Gastroesophageal sphincter (tissue), 4 donors: ENCODE data around the gene TM9SF1. TPM values are rescaled to one million over a fixed set of nuclear protein-coding genes. Genes with fewer than 3 reads are reported as not detected.

Experiments used
- ATAC-seq: fragments of 150-250 bp; one replicate; pipeline ENCODE4 v1.9.1; 2016; ENCODE audit warnings: mild to moderate bottlenecking, moderate library complexity
- H3K27ac ChIP-seq, 4 donors: fragments of 200-600 bp; sonication (generic) in 3 of 4; 1 replicate in 3 of 4; 2 replicates in 1 of 4; pipeline ENCODE4 v1.5.1; 2016 to 2019
- H3K27me3 ChIP-seq: fragments of 200-600 bp; sonication (generic); one replicate; pipeline ENCODE4 v1.5.1; 2019
- H3K36me3 ChIP-seq, 2 donors: fragments of 200-600 bp; sonication (generic); one replicate each; pipeline ENCODE4 v1.5.1; 2019; ENCODE audit warnings: control low read depth in 1 of 2
- H3K4me1 ChIP-seq, 3 donors: fragments of 200-600 bp; sonication (generic); 1 replicate in 2 of 3; 2 replicates in 1 of 3; pipeline ENCODE4 v1.5.1; 2016 to 2019; ENCODE audit warnings: control low read depth in 2 of 3
- H3K4me3 ChIP-seq, 2 donors: fragments of 200-600 bp; sonication (generic); one replicate each; pipeline ENCODE4 v1.5.1; 2019; ENCODE audit warnings: mild to moderate bottlenecking in 1 of 2, moderate library complexity in 1 of 2
- H3K9me3 ChIP-seq, 3 donors: fragments of 200-600 bp; sonication (generic); one replicate each; pipeline ENCODE4 v1.5.1; 2017 to 2019; ENCODE audit warnings: control low read depth in 2 of 3
- EP300 ChIP-seq: sonication (generic); formaldehyde crosslinking; IDR thresholded peaks from one replicate; pipeline ENCODE4 v1.6.1; 2017; ENCODE audit warnings: antibody characterized with exemption, mild to moderate bottlenecking
- POLR2A ChIP-seq, 2 donors: fragments of 450-650 bp; IDR thresholded peaks; one replicate each; pipeline ENCODE4 v1.6.1; 2017; ENCODE audit warnings: antibody characterized with exemption in 2 of 2, mild to moderate bottlenecking in 2 of 2, moderate library complexity in 1 of 2
- POLR2AphosphoS5 ChIP-seq: sonication (generic); formaldehyde crosslinking; IDR thresholded peaks from one replicate; pipeline ENCODE4 v1.6.1; 2017; ENCODE audit warnings: antibody characterized with exemption
- WGBS, 2 donors: methylation state at CpG; one replicate each; pipeline ENCODE4 v1.1.5; 2018; ENCODE audit warnings: low coverage in 1 of 2; 5-methylcytosine and 5-hydroxymethylcytosine counted together
- total RNA-seq, 4 donors: library from RNA; depleted of rRNA; stranded (reverse); fragments of >200 nt; gene quantifications; one replicate each; pipeline ENCODE4 v1.1.0, GENCODE V29; 2016
- TF ChIP-seq, protein P1 (sequence below), 4 experiments: fragments of 200-600 bp in 2 of 4; fragments of 450-650 bp in 2 of 4; sonication (generic) in 1 of 4; IDR thresholded peaks; one replicate each; pipeline ENCODE4 v1.5.1; 2017 to 2019; ENCODE audit warnings: antibody characterized with exemption in 4 of 4, mild to moderate bottlenecking in 2 of 4, moderate library complexity in 2 of 4

Gene TM9SF1
- total RNA-seq, 4 donors from 2014 or later, result 34.7 to 53.3 (median 45.0) TPM

DNA sequence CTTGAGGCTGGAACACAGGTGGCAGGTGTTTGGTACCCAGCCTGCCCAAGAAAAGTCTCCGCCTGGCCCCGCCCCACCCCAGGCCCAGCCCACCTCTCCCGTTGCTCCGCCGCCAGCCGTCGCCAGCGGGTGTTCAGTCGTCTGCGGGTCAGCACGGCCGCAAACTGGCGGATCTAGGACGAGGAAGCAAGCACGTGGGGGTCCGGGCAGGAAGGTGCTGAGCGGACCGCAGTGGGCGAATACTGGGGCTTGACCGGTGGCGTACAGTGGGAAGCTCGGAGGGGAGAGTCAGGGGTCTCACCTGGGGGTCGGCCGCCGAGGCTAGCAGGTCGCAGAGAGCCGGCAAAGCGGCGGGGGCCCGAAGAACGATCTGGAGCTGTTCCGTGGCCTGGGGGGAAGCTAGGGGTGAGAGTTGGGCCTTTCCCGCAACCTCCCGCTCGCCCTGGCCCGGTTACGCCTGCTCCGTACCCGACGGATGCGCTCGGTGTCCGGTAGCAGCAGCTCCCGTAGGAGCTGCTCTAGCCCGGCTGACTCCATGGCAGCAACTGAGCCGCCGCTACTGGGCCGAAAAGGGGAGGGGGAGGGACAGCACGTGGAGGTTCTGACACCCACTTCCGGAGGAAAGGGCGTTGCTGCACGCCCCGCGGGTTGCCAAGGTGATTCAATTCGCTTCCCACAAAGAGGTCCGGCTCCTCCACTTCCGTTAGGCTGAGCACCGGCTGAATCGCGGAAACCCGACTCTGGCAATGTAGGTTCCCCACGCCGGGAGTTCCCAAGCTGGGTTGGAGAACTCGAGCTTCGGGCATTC, 6.8 kb downstream of the TM9SF1 start, which contains the start of gene IPO4:
IPO4 (minus strand) TSS at position 566 of the 808 bp plus-strand sequence; CDS start at position 537, 29 bp downstream.
- ATAC-seq, result peak; percentile 97
- Histone ChIP-seq H3K4me1 (peaks cover 0 to 28% (median 10%) of the 10 kb centered on the region in 3 donors), H3K27ac (peak within 1 kb of the TSS; percentile 2 to 83 (median 76)), H3K36me3 (peaks cover 0 to 70% of the 10 kb centered on the region in 2 donors), H3K9me3 (no peaks in the 10 kb centered on the region), H3K27me3 (no peaks in the 10 kb centered on the region), H3K4me3 (peak within 1 kb of the TSS; percentile 57 to 77)
- 2% methylated on average over 7 of the region's 65 CpGs; no CpG with 5 or more reads in 1 of the 2 donors for WGBS, 2 donors
- TF ChIP-seq, protein P1, sequence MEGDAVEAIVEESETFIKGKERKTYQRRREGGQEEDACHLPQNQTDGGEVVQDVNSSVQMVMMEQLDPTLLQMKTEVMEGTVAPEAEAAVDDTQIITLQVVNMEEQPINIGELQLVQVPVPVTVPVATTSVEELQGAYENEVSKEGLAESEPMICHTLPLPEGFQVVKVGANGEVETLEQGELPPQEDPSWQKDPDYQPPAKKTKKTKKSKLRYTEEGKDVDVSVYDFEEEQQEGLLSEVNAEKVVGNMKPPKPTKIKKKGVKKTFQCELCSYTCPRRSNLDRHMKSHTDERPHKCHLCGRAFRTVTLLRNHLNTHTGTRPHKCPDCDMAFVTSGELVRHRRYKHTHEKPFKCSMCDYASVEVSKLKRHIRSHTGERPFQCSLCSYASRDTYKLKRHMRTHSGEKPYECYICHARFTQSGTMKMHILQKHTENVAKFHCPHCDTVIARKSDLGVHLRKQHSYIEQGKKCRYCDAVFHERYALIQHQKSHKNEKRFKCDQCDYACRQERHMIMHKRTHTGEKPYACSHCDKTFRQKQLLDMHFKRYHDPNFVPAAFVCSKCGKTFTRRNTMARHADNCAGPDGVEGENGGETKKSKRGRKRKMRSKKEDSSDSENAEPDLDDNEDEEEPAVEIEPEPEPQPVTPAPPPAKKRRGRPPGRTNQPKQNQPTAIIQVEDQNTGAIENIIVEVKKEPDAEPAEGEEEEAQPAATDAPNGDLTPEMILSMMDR (IDR thresholded peaks at IDR 0.05), result no peak
- peak; percentile 82 for TF ChIP-seq POLR2AphosphoS5
- peak; percentile 45 to 58 for TF ChIP-seq POLR2A (IDR thresholded peaks at IDR 0.05)

DNA sequence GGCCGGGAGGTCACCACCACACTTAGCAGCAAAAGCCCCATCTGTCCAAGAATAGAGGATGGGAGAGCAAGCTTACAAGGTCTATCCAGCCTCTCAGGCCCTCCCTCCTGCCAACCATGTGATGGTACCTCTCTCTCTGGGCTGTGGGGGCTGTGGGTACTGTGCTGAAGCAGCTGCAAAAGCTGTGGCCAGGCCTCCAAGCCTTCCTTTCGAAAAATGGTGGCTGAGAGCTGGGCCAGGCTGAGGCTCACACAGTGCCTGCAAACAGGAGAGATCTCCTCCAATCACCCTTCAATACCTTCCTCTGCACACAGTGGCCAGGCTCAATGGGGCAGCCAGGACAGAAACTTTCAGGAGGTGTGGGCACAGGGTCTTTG, 7.7 kb downstream of the TM9SF1 start:
- peak overlapping the region in 3 of 4 donors; percentile 72 to 83 (median 81) for H3K27ac ChIP-seq
- H3K4me1 ChIP-seq, result peaks cover 0 to 28% (median 10%) of the 10 kb centered on the region in 3 donors
- no peaks in the 10 kb centered on the region for H3K9me3 ChIP-seq
- TF ChIP-seq EP300 (no peak), POLR2A (IDR thresholded peaks at IDR 0.05) (no peak), POLR2AphosphoS5 (no peak)
- TF ChIP-seq, protein P1 (IDR thresholded peaks at IDR 0.05), result no peak
- H3K36me3 ChIP-seq, result peaks cover 0 to 70% of the 10 kb centered on the region in 2 donors
- peak overlapping the region in 1 of 2 donors; percentile 77 for H3K4me3 ChIP-seq
- H3K27me3 ChIP-seq, result no peaks in the 10 kb centered on the region
- ATAC-seq, result no peak
- 100% methylated on average over 1 of the region's 2 CpGs; no CpG with 5 or more reads in 1 of the 2 donors for WGBS, 2 donors

DNA sequence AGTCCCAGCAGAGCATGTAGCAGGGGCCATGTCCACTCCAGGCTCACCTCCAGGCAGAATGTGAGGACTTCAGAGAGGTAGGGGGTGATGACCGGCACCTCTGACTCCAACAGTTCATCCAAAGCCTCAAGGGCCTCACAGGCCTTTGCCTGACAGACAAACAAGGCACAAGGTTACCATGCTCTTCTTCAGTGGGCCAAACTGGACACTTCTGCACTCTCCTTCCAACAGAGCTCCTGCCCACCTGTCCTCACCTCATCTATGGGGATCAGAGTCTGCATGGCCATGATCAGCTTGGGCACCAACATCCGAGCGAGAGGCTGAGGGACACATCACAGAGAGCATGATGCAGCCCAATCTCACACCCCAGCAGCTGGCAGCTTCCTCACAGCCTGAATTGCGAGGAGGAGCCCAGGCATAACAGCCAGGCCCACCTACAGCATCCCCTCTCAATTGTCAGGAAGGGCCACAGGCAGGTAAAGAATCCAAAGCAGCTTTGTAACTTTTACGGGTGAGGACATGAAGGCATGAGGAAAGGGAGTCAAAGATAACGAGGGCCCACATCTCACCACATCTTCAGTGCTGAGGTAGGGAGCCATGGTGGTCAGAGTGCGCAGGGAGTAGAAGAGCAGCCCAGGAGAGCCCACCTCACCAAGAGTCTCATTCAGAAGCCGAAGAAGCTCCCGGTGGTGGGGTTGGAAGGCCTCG, 8.3 kb downstream of the TM9SF1 start:
- Histone ChIP-seq H3K4me3 (no peak overlapping the region), H3K36me3 (peaks cover 0 to 70% of the 10 kb centered on the region in 2 donors), H3K27me3 (no peaks in the 10 kb centered on the region), H3K9me3 (no peaks in the 10 kb centered on the region), H3K4me1 (peaks cover 0 to 22% (median 10%) of the 10 kb centered on the region in 3 donors), H3K27ac (no peak overlapping the region)
- TF ChIP-seq, protein P1 (IDR thresholded peaks at IDR 0.05), result no peak
- TF ChIP-seq POLR2AphosphoS5 (no peak), POLR2A (IDR thresholded peaks at IDR 0.05) (no peak), EP300 (no peak)
- 80 to 97% methylated on average over 1 to 6 of the region's 10 CpGs for WGBS, 2 donors
- no peak for ATAC-seq

DNA sequence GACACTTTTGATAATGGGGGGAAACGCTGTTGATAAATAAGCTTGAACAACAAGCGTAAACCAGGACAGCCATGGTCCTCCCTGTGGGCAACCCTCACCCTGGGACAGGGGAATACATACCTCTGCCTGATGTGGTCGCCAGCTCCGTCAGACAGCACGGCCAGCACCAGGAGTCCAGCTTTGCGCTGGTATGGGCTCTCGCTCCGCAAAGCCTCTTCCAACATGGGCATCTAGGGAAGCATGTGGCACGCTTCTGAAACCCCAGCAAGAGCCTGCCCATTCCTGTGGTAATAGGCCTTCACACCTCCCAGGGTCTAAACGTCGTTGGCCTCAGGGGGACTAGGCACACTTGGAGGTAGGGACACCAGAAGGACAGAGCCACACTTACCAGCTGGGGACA, 9.5 kb downstream of the TM9SF1 start:
- Histone ChIP-seq H3K4me3 (no peak overlapping the region), H3K9me3 (no peaks in the 10 kb centered on the region), H3K27me3 (no peaks in the 10 kb centered on the region), H3K36me3 (peaks cover 0 to 70% of the 10 kb centered on the region in 2 donors), H3K4me1 (peaks cover 0 to 21% (median 10%) of the 10 kb centered on the region in 3 donors), H3K27ac (no peak overlapping the region)
- TF ChIP-seq, protein P1 (IDR thresholded peaks at IDR 0.05), result no peak
- no peak for TF ChIP-seq POLR2A (IDR thresholded peaks at IDR 0.05)
- no peak for TF ChIP-seq EP300
- no peak for ATAC-seq
- 60 to 91% methylated on average over 1 to 5 of the region's 11 CpGs for WGBS, 2 donors
